H1 (cell line): ENCODE results near the gene PRR7. TPM values are rescaled to one million over a fixed set of nuclear protein-coding genes. Genes with fewer than 3 reads are reported as not detected.
A peak's percentile ranks its signal among the peaks of the same experiment; 100 is the strongest.

Source experiments
- ATF2 ChIP-seq: IDR thresholded peaks from 2 replicates; pipeline ENCODE4 v1.6.1; 2012; ENCODE audit warnings: low read length, inconsistent platforms
- ATF3 ChIP-seq: IDR thresholded peaks from 2 replicates; pipeline ENCODE4 v1.6.1; 2011; ENCODE audit warnings: low read depth, mild to moderate bottlenecking, low read length; ENCODE audit not compliant: insufficient read depth
- CHD1 ChIP-seq: IDR thresholded peaks from 2 replicates; pipeline ENCODE4 v1.6.1; 2012; ENCODE audit warnings: low read depth, low read length, improper control_type of control experiment
- CTCF ChIP-seq, 3 experiments: IDR thresholded peaks; 1 replicate in 2 of 3; 2 replicates in 1 of 3; pipeline versions ENCODE4 v1.5.1 to v1.6.1; 2011; ENCODE audit warnings: low read length in 3 of 3, mild to moderate bottlenecking in 3 of 3, inconsistent platforms in 2 of 3, low read depth in 1 of 3, moderate library complexity in 1 of 3; ENCODE audit not compliant: insufficient read depth in 1 of 3; ENCODE audit errors: control extremely low read depth in 1 of 3
- EGR1 ChIP-seq: IDR thresholded peaks from 2 replicates; pipeline ENCODE4 v1.6.1; 2011; ENCODE audit warnings: low read depth, low read length, borderline replicate concordance
- EP300 ChIP-seq, 2 experiments: IDR thresholded peaks; 1 replicate in 1 of 2; 2 replicates in 1 of 2; pipeline ENCODE4 v1.6.1; 2011 to 2012; ENCODE audit warnings: low read depth in 2 of 2, low read length in 2 of 2, mild to moderate bottlenecking in 2 of 2, borderline replicate concordance in 1 of 2, inconsistent platforms in 1 of 2, moderate library complexity in 1 of 2
- EZH2 ChIP-seq: fragments of 200-600 bp; sonication (generic); IDR thresholded peaks from 2 replicates; pipeline ENCODE4 v1.7.1; 2012; ENCODE audit warnings: low read depth, mild to moderate bottlenecking, moderate library complexity, low read length, inconsistent platforms; ENCODE audit not compliant: severe bottlenecking
- GABPA ChIP-seq: IDR thresholded peaks from 2 replicates; pipeline ENCODE4 v1.6.1; 2011; ENCODE audit warnings: mild to moderate bottlenecking, low read length, moderate library complexity, borderline replicate concordance; ENCODE audit not compliant: insufficient read depth
- HDAC2 ChIP-seq, 2 experiments: fragments of 300-600 bp in 1 of 2; sonication (generic) in 1 of 2; IDR thresholded peaks; 2 replicates each; pipeline ENCODE4 v1.6.1; 2011 to 2012; ENCODE audit warnings: low read depth in 2 of 2, low read length in 2 of 2, mild to moderate bottlenecking in 2 of 2, moderate library complexity in 2 of 2, borderline replicate concordance in 1 of 2, inconsistent platforms in 1 of 2
- NANOG ChIP-seq: IDR thresholded peaks from 2 replicates; pipeline ENCODE4 v1.6.1; 2011; ENCODE audit warnings: low read length, low read depth, mild to moderate bottlenecking, inconsistent platforms; ENCODE audit not compliant: insufficient read depth, poor library complexity, severe bottlenecking
- POLR2A ChIP-seq, 2 experiments: IDR thresholded peaks; 1 replicate in 1 of 2; 2 replicates in 1 of 2; pipeline ENCODE4 v1.6.1; 2011; ENCODE audit warnings: low read depth in 2 of 2, low read length in 2 of 2, mild to moderate bottlenecking in 2 of 2; ENCODE audit errors: control extremely low read depth in 1 of 2
- RBBP5 ChIP-seq: IDR thresholded peaks from 2 replicates; pipeline ENCODE4 v1.7.1; 2012; ENCODE audit warnings: low read depth, mild to moderate bottlenecking, inconsistent platforms, low read length, moderate library complexity, borderline replicate concordance
- RFX5 ChIP-seq: IDR thresholded peaks from 2 replicates; pipeline ENCODE4 v1.6.1; 2011; ENCODE audit warnings: low read depth, low read length, improper control_type of control experiment, borderline replicate concordance
- RNF2 ChIP-seq: fragments of 200-900, 300-1000 bp; sonication (generic); IDR thresholded peaks from 2 replicates; pipeline ENCODE4 v1.7.1; 2016; ENCODE audit warnings: borderline replicate concordance, low read depth, mild to moderate bottlenecking, antibody characterized with exemption, low read length; ENCODE audit not compliant: poor library complexity, severe bottlenecking; ENCODE audit errors: missing control alignments
- TAF7 ChIP-seq: optimal IDR thresholded peaks from 2 replicates; pipeline ENCODE3; 2011; ENCODE audit warnings: low read depth, mild to moderate bottlenecking, inconsistent platforms, low read length, moderate library complexity, borderline replicate concordance
- USF2 ChIP-seq: IDR thresholded peaks from 2 replicates; pipeline ENCODE4 v1.6.1; 2011; ENCODE audit warnings: low read length, improper control_type of control experiment
- polyA plus RNA-seq, 7 experiments: library from polyadenylated mRNA; depleted of rRNA in 3 of 7; stranded (reverse) in 5 of 7; unstranded in 2 of 7; fragments of >200 nt in 5 of 7; fragments of 200-250 nt in 2 of 7; gene quantifications; 1 replicate in 5 of 7; 2 replicates in 1 of 7; 4 replicates in 1 of 7; pipeline versions ENCODE4 v1.2.1 to v1.2.3, GENCODE V29; 2011 to 2013; ENCODE audit warnings: missing spikeins in 2 of 7, mixed read lengths in 2 of 7
- total RNA-seq: library from RNA; stranded (reverse); fragmentation: NEBNext Ultra II Directional; extraction: Animal tissue kit (Norgen Biotek cat#: 25700); gene quantifications from 2 replicates; pipeline ENCODE4 v1.2.1, GENCODE V29; 2021

The PRR7 gene
- total and polyA plus RNA-seq, 2 of the 8 experiments (the other 6 are each of a cell fraction or from before 2014, with no cell fraction given) = 8.0 to 11.8 TPM

GRCh38 chr5:177426566-177427210, 19.9 kb upstream of the PRR7 start, which contains the start of gene GRK6 (continued):
- TF ChIP-seq ATF3 (no peak), USF2 (no peak), CHD1 (no peak), EGR1 (no peak), RFX5 (no peak), EZH2 (no peak), CTCF (IDR thresholded peaks at IDR 0.05; ENCODE audit: control extremely low read depth in 1 of 3, insufficient read depth in 1 of 3, low read depth in 1 of 3, low read length in 3 of 3) (no peak), EP300 (IDR thresholded peaks at IDR 0.05; ENCODE audit: borderline replicate concordance in 1 of 2, low read depth in 2 of 2, low read length in 2 of 2) (no peak), HDAC2 (IDR thresholded peaks at IDR 0.05; ENCODE audit: borderline replicate concordance in 1 of 2, low read depth in 2 of 2, low read length in 2 of 2) (no peak), NANOG (no peak), ATF2 (no peak), GABPA (peak; percentile 26; the same call in 1 of the 2 replicates), TAF7 (no peak), POLR2A (IDR thresholded peaks at IDR 0.05; ENCODE audit: control extremely low read depth in 1 of 2, low read depth in 2 of 2, low read length in 2 of 2) (0 out of 3 replicates have a peak, but pooled peaks of 1 of the 2 experiments have one; percentile 36), RNF2 (no peak), RBBP5 (no peak)
